G401.6 (cell line): Measurements from ENCODE around the gene DDT.
"Not testable (repeated sequence)": the region's sequence is repeated elsewhere in the genome, so short reads cannot be mapped to it uniquely, and the experiment has no call there.

Experiments
- FAIRE-seq: peaks from 2 replicates; lab custom pipeline; 2012; peaks lifted over from hg19 to GRCh38; lab: Jason Lieb, UNC

The DDT gene

DNA sequence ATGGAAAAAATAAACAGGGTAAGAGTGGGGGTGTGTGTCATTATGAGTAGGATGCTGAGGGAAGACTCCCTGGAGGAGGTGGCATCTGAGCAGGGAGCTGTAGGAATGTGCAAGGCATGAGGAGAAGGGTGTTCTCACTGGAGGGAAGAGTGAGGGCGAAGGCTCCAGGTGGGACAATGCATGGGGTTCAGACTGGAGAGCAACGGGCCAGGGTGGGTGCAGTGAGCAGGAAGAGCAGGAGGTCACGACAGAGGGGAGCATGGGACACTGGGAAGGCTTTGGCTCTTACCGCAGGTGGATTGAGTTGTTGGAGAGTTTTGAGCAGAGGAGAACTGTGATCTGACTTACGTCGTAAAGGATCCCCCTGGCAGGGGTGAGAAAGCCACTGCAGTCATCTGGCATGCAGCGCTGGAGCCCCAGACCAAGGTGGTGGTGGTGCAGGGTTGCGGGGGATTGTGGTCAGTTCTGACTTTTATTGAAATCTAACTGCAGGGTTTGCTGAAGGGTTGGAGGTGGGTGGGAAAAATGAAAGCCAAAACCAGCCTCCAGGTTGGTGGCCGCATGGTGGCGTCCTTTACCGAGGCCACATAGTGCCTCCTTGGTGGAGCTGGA, 21.3 kb downstream of the DDT start:
- FAIRE-seq: not testable (repeated sequence)

DNA sequence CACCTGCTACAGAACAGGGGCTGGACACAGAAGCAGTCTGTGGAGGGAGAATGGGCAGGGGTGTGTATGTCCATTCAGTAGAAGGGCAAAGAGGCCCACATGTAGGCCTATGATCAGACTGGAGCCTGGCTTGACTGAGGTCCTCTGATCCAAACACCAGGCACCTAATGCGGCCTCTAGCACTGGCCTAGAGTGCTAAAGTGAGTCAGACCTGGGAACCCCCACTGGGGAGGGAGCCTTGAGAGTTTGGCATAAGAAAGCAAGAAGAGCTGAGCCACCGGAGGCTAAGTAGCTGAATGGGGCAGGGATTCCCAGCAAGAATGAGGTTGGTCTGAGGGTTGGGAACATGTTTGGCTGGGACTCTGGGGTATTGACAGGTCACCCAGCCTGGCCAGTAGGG, 22.9 kb downstream of the DDT start:
- FAIRE-seq: not testable (repeated sequence)

DNA sequence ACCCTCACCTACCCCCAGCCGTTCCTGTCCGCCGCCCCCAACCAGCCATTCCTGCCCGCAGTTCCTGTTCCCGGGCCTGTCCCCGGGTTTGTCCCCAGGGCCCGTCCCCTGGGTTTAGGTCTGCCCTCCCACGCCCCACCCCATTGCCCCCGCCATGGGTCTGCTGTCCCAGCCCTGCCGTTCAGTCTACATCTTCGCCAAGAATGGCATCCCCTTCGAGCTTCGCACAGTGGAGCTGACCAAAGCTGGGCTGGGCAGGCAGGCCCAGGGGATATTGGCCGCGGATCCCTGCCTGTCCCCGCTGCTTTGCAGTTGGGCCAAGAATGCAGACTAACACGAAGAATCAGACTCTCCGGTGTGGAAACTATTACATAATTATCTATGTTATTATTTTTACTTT, 24.5 kb downstream of the DDT start:
- not testable (repeated sequence) for FAIRE-seq

DNA sequence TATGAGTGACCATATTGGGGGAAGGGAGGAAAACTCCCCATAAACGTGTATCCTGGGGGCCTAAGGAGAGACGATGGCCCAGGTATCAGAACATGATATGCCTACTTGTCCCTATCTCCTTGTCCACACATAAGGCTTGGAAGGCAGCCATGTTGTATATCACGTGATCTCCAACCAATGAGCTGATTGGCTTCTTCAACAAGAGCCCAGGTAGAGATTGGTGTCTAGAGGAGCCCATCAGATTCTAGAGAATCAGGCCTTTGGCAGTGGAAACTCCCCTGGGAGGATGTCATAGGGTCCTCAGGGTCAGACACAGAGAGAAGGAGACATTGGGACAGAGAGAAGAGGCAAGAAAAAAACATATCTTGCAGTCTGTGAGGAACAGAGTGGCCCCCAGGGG, 26.9 kb downstream of the DDT start:
- FAIRE-seq: not testable (repeated sequence)

DNA sequence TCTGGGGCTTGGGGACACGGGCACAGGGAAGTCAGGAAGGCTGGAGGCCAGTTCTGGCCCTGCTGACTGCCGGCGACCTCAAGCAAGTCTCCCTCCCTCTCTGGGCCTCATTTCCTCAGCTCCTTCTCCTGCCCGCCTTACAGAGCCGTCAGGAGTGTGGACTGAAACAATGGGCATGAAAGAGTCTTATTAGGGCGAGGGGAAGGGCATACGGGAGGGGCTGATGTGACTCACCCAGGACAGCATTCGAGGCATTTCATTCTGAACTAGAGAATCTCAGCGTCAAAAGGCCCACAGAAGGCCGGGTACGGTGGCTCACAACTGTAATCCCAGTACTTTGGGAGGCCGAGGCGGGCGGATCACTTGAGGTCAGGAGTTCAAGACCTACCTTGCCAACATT, 34.1 kb downstream of the DDT start:
- not testable (repeated sequence) for FAIRE-seq

DNA sequence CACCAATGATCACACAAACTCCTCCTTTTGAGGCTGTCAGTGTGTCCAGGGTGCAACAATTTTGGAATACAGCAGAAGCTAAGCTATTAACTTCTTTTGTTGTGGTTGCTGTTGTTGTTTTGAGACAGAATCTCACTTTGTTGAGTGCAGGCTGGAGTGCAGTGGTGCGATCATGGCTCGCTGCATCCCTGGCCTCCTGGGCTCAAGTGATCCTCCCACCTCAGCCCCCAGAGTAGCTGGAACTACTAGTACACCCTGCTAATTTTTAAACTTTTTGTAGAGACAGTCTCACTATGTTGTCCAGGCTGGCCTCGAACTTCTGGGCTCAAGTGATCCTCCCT, 35.3 kb downstream of the DDT start:
- no peak for FAIRE-seq

DNA sequence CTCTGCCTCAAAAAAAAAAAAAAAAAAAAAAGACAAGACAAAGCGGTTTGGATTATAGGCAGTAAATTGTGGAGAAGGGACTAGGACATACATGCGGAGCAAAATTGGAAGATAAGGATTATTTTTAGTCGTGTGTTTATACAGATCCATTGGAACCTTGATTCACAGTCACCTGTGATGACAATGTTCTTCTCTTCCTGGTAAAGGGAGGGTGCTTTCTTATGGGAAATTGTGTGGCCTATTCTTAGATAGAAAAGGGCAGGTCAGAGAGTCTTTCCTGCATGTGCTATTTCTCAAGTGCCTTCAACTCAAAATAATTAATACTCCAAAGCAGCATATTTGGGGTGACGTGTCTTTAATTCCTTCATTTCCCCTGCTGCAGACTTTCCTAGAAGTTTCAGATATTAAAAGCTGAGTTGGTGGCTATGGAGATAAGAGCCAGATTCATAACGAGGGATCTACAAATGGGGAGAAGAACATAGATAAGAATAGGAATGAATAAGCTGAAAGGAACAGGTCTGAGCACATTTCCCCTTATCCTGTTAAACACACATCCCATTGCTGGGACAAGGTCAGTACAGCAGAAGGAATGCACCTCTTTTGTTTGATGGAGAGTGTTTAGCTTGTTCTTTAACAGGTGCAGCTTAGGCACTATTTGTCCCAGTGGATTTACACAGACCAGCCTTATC, 35.8 kb downstream of the DDT start:
- no peak for FAIRE-seq

DNA sequence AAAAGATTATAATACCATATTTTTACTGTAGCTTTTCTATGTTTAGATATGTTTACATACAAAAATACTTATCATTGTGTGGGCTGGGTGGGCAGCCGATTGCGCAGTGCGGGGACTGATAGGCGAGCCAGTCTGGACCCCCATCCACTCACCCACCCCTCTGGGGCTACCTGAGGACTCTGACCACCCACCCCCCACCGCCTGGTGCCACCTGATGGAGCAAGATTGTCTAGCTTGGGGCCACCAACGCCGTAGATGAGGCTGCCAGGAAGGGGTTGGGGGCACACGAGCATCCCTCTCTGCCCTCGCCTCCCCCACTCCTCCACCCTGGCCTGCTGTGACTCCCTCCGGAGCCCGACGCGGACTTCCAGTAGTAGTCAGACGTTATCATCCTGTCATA, 47.7 kb downstream of the DDT start:
- no peak for FAIRE-seq

DNA sequence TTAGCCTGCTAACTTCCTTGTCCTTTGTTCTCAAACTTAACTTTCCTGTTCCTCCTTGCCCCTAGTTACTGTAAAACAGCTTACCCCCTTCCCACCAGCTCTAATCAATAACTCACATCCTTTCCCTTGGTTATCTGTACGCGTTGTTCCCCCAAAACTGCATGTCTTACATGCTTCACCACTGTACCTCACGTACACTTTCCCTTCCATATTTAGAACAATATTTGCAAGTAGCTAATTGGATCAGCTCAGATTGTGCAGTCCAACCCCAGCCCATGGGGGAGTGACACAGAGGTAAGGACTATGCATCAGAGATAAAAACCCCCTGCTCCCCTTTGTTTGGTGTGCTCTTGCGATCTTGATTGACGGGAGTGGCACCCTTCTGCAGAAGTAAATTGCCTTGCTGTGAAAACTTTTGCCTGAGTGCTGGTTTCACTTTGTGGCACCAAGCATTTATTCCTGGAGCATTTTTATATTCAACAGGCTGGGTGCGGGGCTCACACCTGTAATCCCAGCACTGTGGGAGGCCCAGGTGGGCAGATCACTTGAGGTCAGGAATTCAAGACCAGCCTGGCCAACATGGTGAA, 49.1 kb downstream of the DDT start:
- no peak for FAIRE-seq

DNA sequence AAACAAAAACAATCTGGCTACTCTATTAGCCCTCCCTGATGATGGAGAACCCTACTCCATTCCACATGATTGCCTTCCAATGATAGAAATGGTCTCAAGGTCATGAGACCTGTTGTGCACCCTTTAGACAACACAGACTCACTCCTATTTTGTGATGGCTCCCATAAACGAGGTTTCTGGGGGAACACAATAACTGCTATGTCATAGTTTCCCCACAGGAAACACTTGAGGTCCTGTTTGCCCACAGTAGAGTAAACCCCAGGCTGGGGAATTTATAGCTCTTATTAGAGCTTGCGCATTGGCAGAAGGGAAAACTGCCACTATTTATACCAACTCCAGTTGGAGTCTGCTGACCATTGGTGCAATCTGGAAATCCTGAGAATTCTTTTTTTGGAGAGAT, 51.3 kb downstream of the DDT start:
- no peak for FAIRE-seq

DNA sequence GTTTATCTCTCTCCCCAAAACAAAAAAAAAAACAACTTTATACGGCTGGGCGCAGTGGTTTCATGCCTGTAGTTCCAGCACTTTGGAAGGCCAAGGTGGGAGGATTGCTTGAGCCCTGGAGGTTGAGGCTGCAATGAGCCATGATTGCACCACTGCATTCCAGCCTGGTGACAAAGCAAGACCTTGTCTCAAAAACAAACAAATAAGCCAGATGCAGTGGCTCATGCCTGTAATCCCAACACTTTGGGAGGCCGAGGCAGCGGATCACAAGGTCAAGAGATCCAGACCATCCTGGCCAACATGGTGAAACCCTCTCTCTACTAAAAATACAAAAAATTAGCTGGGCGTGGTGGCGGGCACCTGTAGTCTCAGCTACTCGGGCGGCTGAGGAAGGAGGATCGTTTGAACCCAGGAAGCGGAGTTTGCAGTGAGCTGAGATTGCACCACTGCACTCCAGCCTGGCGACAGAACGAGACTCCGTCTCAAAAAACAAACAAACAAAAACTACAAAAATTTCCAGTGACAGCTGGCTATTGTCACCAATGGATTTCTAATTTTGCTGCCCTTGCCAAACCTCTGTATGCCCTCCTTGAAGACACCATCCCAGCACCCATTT, 52.5 kb downstream of the DDT start:
- FAIRE-seq: not testable (repeated sequence)
